Measurements from ENCODE around the gene SZT2.
"Not testable (repeated sequence)": the region's sequence is repeated elsewhere in the genome, so short reads cannot be mapped to it uniquely, and the experiment has no call there.

GRCh38 chr1:43400441-43400840, 10.7 kb downstream of the SZT2 start:
- TF ChIP-seq CTCF (IDR thresholded peaks at IDR 0.05; ENCODE audit: insufficient read depth, low read depth, low read length); EZH2 (IDR thresholded peaks at IDR 0.05; ENCODE audit: insufficient read depth, low read length): not testable (repeated sequence)
